Measurements from ENCODE around the gene RFPL4A.

RFPL4A gene

DNA sequence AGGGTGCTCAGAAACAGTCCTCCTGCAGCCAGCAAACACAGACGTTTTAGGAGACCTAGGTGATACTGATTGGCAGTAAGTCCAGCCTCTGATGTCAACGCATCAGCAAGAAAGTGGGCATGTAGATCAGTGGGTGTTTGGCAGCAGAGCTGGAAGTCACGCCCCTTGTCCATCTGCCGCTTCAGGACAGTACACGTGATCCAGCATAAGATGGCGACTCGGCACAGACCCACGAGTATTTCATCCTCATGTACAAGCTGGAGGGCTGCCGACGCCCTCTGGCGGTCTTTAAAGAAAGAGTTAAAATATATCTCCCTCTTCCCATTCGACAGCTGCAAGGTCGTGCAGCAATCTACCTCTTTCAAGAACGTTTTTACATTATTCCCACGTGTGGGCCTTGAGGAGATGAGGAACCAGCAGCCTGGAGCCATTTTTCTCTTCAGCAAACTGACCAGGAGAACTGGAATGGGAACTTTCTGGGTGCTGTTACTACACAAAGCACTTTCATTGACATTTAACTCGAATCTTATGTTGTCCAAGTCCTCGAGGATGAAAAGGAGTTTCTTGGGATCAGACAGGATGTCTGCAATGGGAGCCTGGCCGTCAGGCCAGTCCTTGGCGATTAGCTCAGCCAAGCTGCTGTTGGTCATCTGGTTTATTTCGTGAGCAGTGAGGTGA, 50.6 kb downstream of the RFPL4A start:
- peak; percentile 43 for DNase-seq (ENCODE audit: low spot score)

DNA sequence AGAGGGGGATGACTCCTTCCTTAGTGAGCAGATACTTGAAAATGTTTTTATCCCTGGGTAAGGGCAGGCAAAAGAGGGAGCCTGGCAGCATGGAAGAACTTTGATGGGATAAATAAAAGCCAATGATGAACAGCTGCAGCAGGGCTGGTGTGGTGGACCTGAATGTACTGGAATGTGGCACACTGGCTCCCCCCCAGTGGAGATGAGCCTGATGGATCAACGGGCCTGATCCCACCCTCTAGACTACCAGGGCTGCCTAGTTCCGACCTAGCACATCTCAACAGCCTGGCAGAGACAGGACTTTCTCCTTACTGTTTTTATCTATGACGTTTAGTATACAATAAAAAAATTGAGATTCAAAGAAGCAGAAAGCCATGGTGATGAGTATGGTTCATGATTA, 52.4 kb downstream of the RFPL4A start:
- no peak for DNase-seq (ENCODE audit: low spot score)

DNA sequence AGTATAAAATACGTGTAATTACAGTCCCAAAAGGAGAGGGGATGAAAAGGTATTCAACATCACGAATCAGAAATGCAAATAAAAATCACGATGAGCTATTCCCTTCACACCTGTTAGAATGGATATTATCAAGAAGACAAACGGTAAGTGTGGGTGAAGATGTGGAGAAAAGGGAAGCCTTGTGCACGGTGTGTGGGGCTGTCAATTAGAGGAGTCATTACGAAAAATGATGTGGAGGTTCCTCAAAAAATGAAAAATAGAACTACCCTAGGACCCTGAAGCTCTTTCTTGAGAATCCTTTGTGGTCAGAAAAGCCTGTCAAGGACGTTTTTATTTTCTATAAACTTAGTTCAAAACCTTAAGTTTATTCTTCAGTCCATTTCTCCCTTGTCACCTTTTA, 53.6 kb downstream of the RFPL4A start:
- DNase-seq (ENCODE audit: low spot score): no peak
